Duodenal mucosa (tissue), 2 donors: ENCODE measurements around the gene S1PR3.

Source experiments
- H3K27ac ChIP-seq: one replicate; pipeline ENCODE4 v1.7.0; 2013; ENCODE audit warnings: low read depth, low read length
- H3K27me3 ChIP-seq, 2 donors: one replicate each; pipeline ENCODE4 v1.7.0; 2013; ENCODE audit warnings: low read length in 2 of 2, control low read depth in 1 of 2; ENCODE audit not compliant: insufficient read depth in 2 of 2, control insufficient read depth in 1 of 2
- H3K36me3 ChIP-seq, 2 donors: one replicate each; pipeline ENCODE4 v1.7.0; 2013; ENCODE audit warnings: low read length in 2 of 2, control low read depth in 1 of 2; ENCODE audit not compliant: insufficient read depth in 2 of 2, control insufficient read depth in 1 of 2
- H3K4me1 ChIP-seq, 2 donors: one replicate each; pipeline ENCODE4 v1.7.0; 2013; ENCODE audit warnings: low read length in 2 of 2, control low read depth in 1 of 2; ENCODE audit not compliant: insufficient read depth in 2 of 2, control insufficient read depth in 1 of 2
- H3K4me3 ChIP-seq, 2 donors: one replicate each; pipeline ENCODE4 v1.7.0; 2013; ENCODE audit warnings: low read length in 2 of 2, low read depth in 1 of 2
- H3K9ac ChIP-seq, 2 donors: one replicate each; pipeline ENCODE4 v1.7.0; 2013; ENCODE audit warnings: low read length in 2 of 2, low read depth in 1 of 2
- H3K9me3 ChIP-seq, 2 donors: one replicate each; pipeline ENCODE4 v1.7.0; 2013; ENCODE audit warnings: low read length in 2 of 2, control low read depth in 1 of 2; ENCODE audit not compliant: control insufficient read depth in 1 of 2

Gene S1PR3

GRCh38 chr9:89036383-89036782 is 45.1 kb downstream of the S1PR3 start:
- Histone ChIP-seq H3K36me3 (no peaks in the 10 kb centered on the region), H3K27ac (no peak overlapping the region), H3K9me3 (no peaks in the 10 kb centered on the region), H3K27me3 (no peaks in the 10 kb centered on the region), H3K4me1 (peaks cover 0 to 7% of the 10 kb centered on the region in 2 donors), H3K9ac (no peak overlapping the region), H3K4me3 (no peak overlapping the region)

- no peaks in the 10 kb centered on the region for H3K36me3 ChIP-seq
- H3K9me3 ChIP-seq = no peaks in the 10 kb centered on the region
- H3K27me3 ChIP-seq = no peaks in the 10 kb centered on the region
- H3K4me3 ChIP-seq = no peak overlapping the region
- no peak overlapping the region for H3K27ac ChIP-seq
- H3K9ac ChIP-seq = no peak overlapping the region
- H3K4me1 ChIP-seq = peaks cover 0 to 7% of the 10 kb centered on the region in 2 donors
Measured at GRCh38 chr9:89036891-89037290, 45.6 kb downstream of the S1PR3 start.

DNA sequence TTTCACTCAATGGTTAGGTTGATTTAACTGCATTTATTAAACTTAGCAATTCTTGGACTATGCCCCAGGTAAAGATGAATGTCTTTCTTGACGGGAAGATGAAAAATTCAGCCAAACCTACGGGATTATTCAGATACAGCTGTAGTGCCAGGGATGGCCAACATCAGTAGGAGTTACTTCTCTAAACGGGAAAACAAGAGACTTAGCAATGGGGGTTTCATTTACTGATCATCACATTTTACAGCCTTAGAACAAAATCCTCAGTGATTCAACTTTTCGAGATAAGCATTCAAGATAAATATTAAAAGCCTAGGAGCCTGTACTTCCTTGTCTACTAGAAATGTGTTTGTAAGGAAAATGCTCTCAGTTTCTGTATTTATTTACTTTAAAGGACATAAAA is 46.1 kb downstream of the S1PR3 start:
- H3K9ac ChIP-seq = no peak overlapping the region
- H3K36me3 ChIP-seq = no peaks in the 10 kb centered on the region
- no peak overlapping the region for H3K27ac ChIP-seq
- H3K27me3 ChIP-seq = no peaks in the 10 kb centered on the region
- H3K9me3 ChIP-seq = no peaks in the 10 kb centered on the region
- H3K4me1 ChIP-seq = peaks cover 0 to 7% of the 10 kb centered on the region in 2 donors
- H3K4me3 ChIP-seq = no peak overlapping the region

DNA sequence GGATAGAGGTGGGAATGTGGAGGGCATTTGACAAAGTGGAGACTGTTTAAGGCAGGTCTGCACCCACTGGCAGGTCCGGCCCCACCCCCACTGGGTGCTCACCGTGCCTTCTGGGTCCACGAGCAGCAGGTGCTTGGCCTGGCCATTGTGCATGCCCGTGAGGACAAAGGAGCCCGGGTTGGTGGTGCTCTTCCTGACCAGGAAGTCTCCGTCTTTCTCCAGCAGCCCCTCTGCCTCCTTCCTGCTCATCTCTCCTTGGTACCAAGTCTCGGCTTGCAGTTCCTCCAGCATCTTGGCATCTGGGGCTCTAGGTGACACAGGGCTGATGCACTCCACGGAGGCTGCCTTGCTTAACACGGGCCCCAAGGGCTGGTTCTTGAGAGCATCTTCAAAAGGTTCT is 46.6 kb downstream of the S1PR3 start:
- H3K9ac ChIP-seq = no peak overlapping the region
- no peak overlapping the region for H3K27ac ChIP-seq
- no peak overlapping the region for H3K4me3 ChIP-seq
- no peaks in the 10 kb centered on the region for H3K9me3 ChIP-seq
- H3K36me3 ChIP-seq = no peaks in the 10 kb centered on the region
- no peaks in the 10 kb centered on the region for H3K27me3 ChIP-seq
- H3K4me1 ChIP-seq = peaks cover 0 to 7% of the 10 kb centered on the region in 2 donors

GRCh38 chr9:89038382-89039103 is 47.3 kb downstream of the S1PR3 start:
- Histone ChIP-seq H3K27me3 (no peaks in the 10 kb centered on the region), H3K9ac (no peak overlapping the region), H3K36me3 (no peaks in the 10 kb centered on the region), H3K9me3 (no peaks in the 10 kb centered on the region), H3K4me1 (peaks cover 0 to 7% of the 10 kb centered on the region in 2 donors), H3K4me3 (no peak overlapping the region), H3K27ac (no peak overlapping the region)

- H3K9me3 ChIP-seq = no peaks in the 10 kb centered on the region
- no peak overlapping the region for H3K9ac ChIP-seq
- peaks cover 0 to 7% of the 10 kb centered on the region in 2 donors for H3K4me1 ChIP-seq
- no peaks in the 10 kb centered on the region for H3K27me3 ChIP-seq
- H3K36me3 ChIP-seq = no peaks in the 10 kb centered on the region
- H3K27ac ChIP-seq = no peak overlapping the region
- H3K4me3 ChIP-seq = no peak overlapping the region
Measured at GRCh38 chr9:89039104-89039465, 47.8 kb downstream of the S1PR3 start.

GRCh38 chr9:89039664-89040063 is 48.4 kb downstream of the S1PR3 start:
- Histone ChIP-seq H3K27me3 (no peaks in the 10 kb centered on the region), H3K4me3 (no peak overlapping the region), H3K9me3 (no peaks in the 10 kb centered on the region), H3K27ac (no peak overlapping the region), H3K36me3 (no peaks in the 10 kb centered on the region), H3K4me1 (peaks cover 0 to 7% of the 10 kb centered on the region in 2 donors), H3K9ac (no peak overlapping the region)

DNA sequence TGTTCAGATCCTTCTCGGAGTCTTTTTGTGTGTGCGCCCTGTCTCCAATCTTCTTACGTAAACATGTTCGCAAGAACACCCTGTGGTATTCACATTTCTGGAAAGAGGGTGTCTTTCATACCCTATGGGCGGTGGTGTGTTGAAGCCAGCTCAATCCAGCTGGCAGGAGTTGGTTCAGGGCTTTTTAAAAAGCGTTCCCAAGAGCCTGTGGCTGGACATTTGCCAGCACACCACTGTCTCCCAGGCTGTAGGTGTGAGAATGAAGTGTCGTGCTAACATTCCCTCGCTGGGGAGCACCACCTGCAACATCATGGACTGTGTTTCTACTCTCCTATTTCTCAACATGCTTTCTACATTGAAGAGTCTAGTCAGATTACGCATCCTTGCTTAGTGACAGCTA is 51.7 kb downstream of the S1PR3 start:
- H3K36me3 ChIP-seq = no peaks in the 10 kb centered on the region
- no peak overlapping the region for H3K27ac ChIP-seq
- no peaks in the 10 kb centered on the region for H3K27me3 ChIP-seq
- no peaks in the 10 kb centered on the region for H3K9me3 ChIP-seq
- peaks cover 0 to under 1% of the 10 kb centered on the region in 2 donors for H3K4me1 ChIP-seq
- H3K4me3 ChIP-seq = no peak overlapping the region
- H3K9ac ChIP-seq = no peak overlapping the region

GRCh38 chr9:89044104-89044503 is 52.8 kb downstream of the S1PR3 start:
- Histone ChIP-seq H3K9ac (no peak overlapping the region), H3K9me3 (no peaks in the 10 kb centered on the region), H3K27me3 (no peaks in the 10 kb centered on the region), H3K36me3 (no peaks in the 10 kb centered on the region), H3K27ac (no peak overlapping the region), H3K4me3 (no peak overlapping the region), H3K4me1 (no peaks in the 10 kb centered on the region)

- Histone ChIP-seq H3K27me3 (no peaks in the 10 kb centered on the region), H3K4me3 (no peak overlapping the region), H3K9me3 (no peaks in the 10 kb centered on the region), H3K9ac (no peak overlapping the region), H3K4me1 (no peaks in the 10 kb centered on the region), H3K27ac (no peak overlapping the region), H3K36me3 (no peaks in the 10 kb centered on the region)
Measured at GRCh38 chr9:89044881-89045280, 53.6 kb downstream of the S1PR3 start.
